GOT3 (cell line): ENCODE results near the gene PDXP.

Source experiments
- DNase-seq: peaks from one replicate; lab custom pipeline; 2025; ENCODE audit warnings: mixed read lengths; lab: John Stamatoyannopoulos, UW

PDXP gene

GRCh38 chr22:37697538-37697835 lies 39.0 kb downstream of the PDXP start:
- no peak for DNase-seq

GRCh38 chr22:37701141-37701786 lies 42.7 kb downstream of the PDXP start:
- no peak for DNase-seq

GRCh38 chr22:37703906-37704305 lies 45.4 kb downstream of the PDXP start:
- no peak for DNase-seq

GRCh38 chr22:37704645-37705044 lies 46.1 kb downstream of the PDXP start:
- DNase-seq, result no peak

- DNase-seq, result no peak
These were observed 46.7 kb downstream of the PDXP start for GRCh38 chr22:37705205-37705604.

GRCh38 chr22:37708580-37709444 lies 50.3 kb downstream of the PDXP start:
- no peak for DNase-seq

- no peak for DNase-seq
These were observed 50.9 kb downstream of the PDXP start for GRCh38 chr22:37709445-37709765.

GRCh38 chr22:37710675-37711074 lies 52.2 kb downstream of the PDXP start:
- no peak for DNase-seq

GRCh38 chr22:37711490-37711889 lies 53.0 kb downstream of the PDXP start:
- DNase-seq, result no peak

- no peak for DNase-seq
These were observed 55.2 kb downstream of the PDXP start for GRCh38 chr22:37713761-37714160.

GRCh38 chr22:37714634-37715033 lies 56.1 kb downstream of the PDXP start:
- DNase-seq, result no peak

GRCh38 chr22:37715760-37716159 lies 57.2 kb downstream of the PDXP start:
- DNase-seq, result no peak
